GM12878 (cell line): ENCODE results near the gene CLDN9. TPM values are rescaled to one million over a fixed set of nuclear protein-coding genes. Genes with fewer than 3 reads are reported as not detected.

Experiments
- ATAC-seq: fragments of 200-7000 bp; cut with Tn5 transposase; 3 replicates; pipeline ENCODE4 v1.9.1; 2020; ENCODE audit warnings: mild to moderate bottlenecking, moderate library complexity
- BruUV-seq: library from RNA; stranded (reverse); fragments of 400-500 nt; replicated peaks from 2 replicates; lab custom pipeline; 2021; lab: Mats Ljungman, UMichigan
- CTCF ChIA-PET: fragments of 300-600 bp; sonication (Branson Sonifier 250); formaldehyde crosslinking; extraction: SDS; loops from one replicate; lab custom pipeline; 2021; ENCODE audit warnings: inconsistent platforms; lab: Yijun Ruan, JAX
- POLR2A ChIA-PET: fragments of 350-600 bp; formaldehyde crosslinking; extraction: SDS; loops from one replicate; lab custom pipeline; 2021; ENCODE audit warnings: inconsistent platforms; lab: Charles Lee
- RAD21 ChIA-PET: fragments of 300-600 bp; sonication (Branson Sonifier 250); formaldehyde crosslinking; loops from one replicate; lab custom pipeline; 2023; ENCODE audit warnings: antibody characterized with exemption; ENCODE audit not compliant: unreplicated experiment; lab: Charles Lee
- SMC1A ChIA-PET: fragments of 300-600 bp; sonication (Branson Sonifier 250); formaldehyde crosslinking; loops from one replicate; lab custom pipeline; 2023; ENCODE audit not compliant: unreplicated experiment, uncharacterized antibody; lab: Charles Lee
- DNase-seq: peaks from one replicate; pipeline ENCODE4 v3.0.0-alpha.2; 2011; ENCODE audit warnings: low read depth, low spot score
- FAIRE-seq: peaks from 3 replicates; lab custom pipeline; 2011; peaks lifted over from hg19 to GRCh38; lab: Jason Lieb, UNC
- H2AFZ ChIP-seq: 2 replicates; pipeline ENCODE4 v1.6.0; 2011; ENCODE audit warnings: low read depth, low read length, control low read depth; ENCODE audit not compliant: control insufficient read depth
- H3K27ac ChIP-seq: 2 replicates; pipeline ENCODE4 v1.5.1; 2011; ENCODE audit warnings: control low read depth; ENCODE audit not compliant: control insufficient read depth, insufficient read depth
- H3K27me3 ChIP-seq, 2 experiments: replicated peaks in 1 of 2; 2 replicates each; pipeline versions ENCODE4 v1.6.0 to v1.6.1; 2011; ENCODE audit warnings: low read length in 1 of 2; ENCODE audit not compliant: control insufficient read depth in 2 of 2, insufficient read depth in 2 of 2
- H3K36me3 ChIP-seq, 2 experiments: 2 replicates each; pipeline ENCODE4 v1.5.1; 2011; ENCODE audit warnings: low read length in 1 of 2; ENCODE audit not compliant: control insufficient read depth in 2 of 2, insufficient read depth in 2 of 2
- H3K4me1 ChIP-seq: 2 replicates; pipeline ENCODE4 v1.6.1; 2011; ENCODE audit warnings: mild to moderate bottlenecking, low read length, moderate library complexity, mixed read lengths; ENCODE audit not compliant: control insufficient read depth, insufficient read depth
- H3K4me2 ChIP-seq: 2 replicates; pipeline ENCODE4 v1.6.0; 2011; ENCODE audit warnings: control low read depth; ENCODE audit not compliant: control insufficient read depth, insufficient read depth
- H3K4me3 ChIP-seq: fragments of 200-600 bp; sonication (generic); 2 replicates; pipeline ENCODE4 v1.5.1; 2016
- H3K79me2 ChIP-seq: 2 replicates; pipeline ENCODE4 v1.6.0; 2011; ENCODE audit warnings: low read length; ENCODE audit not compliant: control insufficient read depth, insufficient read depth
- H3K9ac ChIP-seq: 2 replicates; pipeline ENCODE4 v1.8.0; 2011; ENCODE audit warnings: low read length, control low read depth, mixed read lengths; ENCODE audit not compliant: control insufficient read depth, insufficient read depth
- H3K9me3 ChIP-seq: replicated peaks from 3 replicates; pipeline ENCODE4 v1.5.1; 2011; ENCODE audit warnings: mild to moderate bottlenecking, low read length; ENCODE audit not compliant: control insufficient read depth, insufficient read depth
- H4K20me1 ChIP-seq: 2 replicates; pipeline ENCODE4 v1.6.0; 2011; ENCODE audit not compliant: control insufficient read depth, insufficient read depth
- BHLHE40 ChIP-seq, 2 experiments: fragments of 450-650 bp in 1 of 2; IDR thresholded peaks; 2 replicates each; pipeline ENCODE4 v1.6.1; 2011 to 2017; ENCODE audit warnings: low read depth in 2 of 2, borderline replicate concordance in 1 of 2, improper control_type of control experiment in 1 of 2, low read length in 1 of 2, mild to moderate bottlenecking in 1 of 2
- ESRRA ChIP-seq: IDR thresholded peaks from 2 replicates; pipeline ENCODE4 v1.6.1; 2012; ENCODE audit warnings: mild to moderate bottlenecking, low read length, improper control_type of control experiment
- SUZ12 ChIP-seq: fragments of 200-600 bp; sonication (generic); IDR thresholded peaks from one replicate; pipeline ENCODE4 v1.6.1; 2018; ENCODE audit warnings: antibody characterized with exemption, mild to moderate bottlenecking; ENCODE audit not compliant: unreplicated experiment
- ZZZ3 ChIP-seq: IDR thresholded peaks from 2 replicates; pipeline ENCODE4 v1.6.1; 2011; ENCODE audit warnings: low read depth; ENCODE audit not compliant: control insufficient read depth, insufficient read length
- WGBS: methylation state at CpG from one replicate; pipeline ENCODE4 v1.1.6; 2016; ENCODE audit warnings: low lambda C conversion rate; ENCODE audit not compliant: insufficient replicate concordance, insufficient coverage; ENCODE audit errors: missing lambda C conversion rate; 5-methylcytosine and 5-hydroxymethylcytosine counted together
- in situ Hi-C: fragments of 300-500 bp; cut with MboI; formaldehyde crosslinking; loops from 9 replicates; pipeline ENCODE4 v1.14.3; 2018; ENCODE audit warnings: mixed read lengths
- intact Hi-C: fragments of 100-400 bp; cut with micrococcal nuclease; formaldehyde crosslinking; loops from one replicate; pipeline ENCODE4 v1.14.2; 2022; ENCODE audit not compliant: unreplicated experiment
- polyA plus RNA-seq, 11 experiments: library from polyadenylated mRNA; depleted of rRNA in 4 of 11; unstranded in 6 of 11; stranded (reverse) in 5 of 11; fragments of >200 nt; fragmentation: Nextera tagmentation in 4 of 11; fragmentation: Illumina TruSeq in 1 of 11; extraction: Ambion mirVana in 4 of 11; extraction: Trizol in 1 of 11; gene quantifications; 1 replicate in 1 of 11; 2 replicates in 10 of 11; pipeline versions ENCODE4 v1.2.1 to v1.2.3, GENCODE V29; 2011 to 2016; ENCODE audit warnings: inconsistent platforms in 2 of 11, missing spikeins in 2 of 11, low read depth in 1 of 11
- total RNA-seq, 4 experiments: library from RNA; depleted of rRNA in 3 of 4; stranded (reverse); fragments of >200 nt in 3 of 4; fragmentation: Illumina TruSeq in 1 of 4; extraction: Trizol in 1 of 4; gene quantifications; 2 replicates each; pipeline versions ENCODE4 v1.2.1 to v1.2.3, GENCODE V29; 2013 to 2021

The CLDN9 gene
- total and polyA plus RNA-seq, 10 of the 15 experiments (the other 5 are each of a cell fraction or from before 2014, with no cell fraction given): not detected

GRCh38 chr16:3045758-3046640 lies 33.3 kb downstream of the CLDN9 start, which contains the start of gene MMP25 (continued):
- TF ChIP-seq ESRRA (no peak), BHLHE40 (IDR thresholded peaks at IDR 0.05; ENCODE audit: borderline replicate concordance in 1 of 2, low read depth in 2 of 2, low read length in 1 of 2) (0 out of 4 replicates have a peak, but pooled peaks of 1 of the 2 experiments have one; percentile 5)

GRCh38 chr16:3046641-3047386 lies 34.1 kb downstream of the CLDN9 start:
- RAD21 ChIA-PET: interaction anchor here (0.7 kb wide), 1 partner anchor 212 kb away, joined by 3 read pairs; no protein-coding TSS in a partner anchor
- CTCF ChIA-PET: interaction anchor here (3.7 to 5.6 kb wide), 3 partner anchors 12 to 18 kb away, joined by 18 to 28 read pairs (median 23); no protein-coding TSS in a partner anchor
- Histone ChIP-seq H3K27me3 (no peaks in the 10 kb centered on the region; a peak in 2 of 4 replicates), H4K20me1 (no peaks in the 10 kb centered on the region), H3K4me1 (peaks cover 2% of the 10 kb centered on the region; the same call in 1 of the 2 replicates), H3K4me2 (peak overlapping the region; percentile 96), H3K79me2 (no peaks in the 10 kb centered on the region), H3K9me3 (no peaks in the 10 kb centered on the region), H3K4me3 (no peak overlapping the region; the same call in 1 of the 2 replicates), H2AFZ (no peak overlapping the region), H3K36me3 (no peaks in the 10 kb centered on the region), H3K27ac (no peak overlapping the region), H3K9ac (no peak overlapping the region)
- POLR2A ChIA-PET: no interaction called here
- DNase-seq: no peak
- intact Hi-C loops (no loop called here), in situ Hi-C loops (no loop called here)
- 2% methylated on average over 41 of the region's 54 CpGs for WGBS
- FAIRE-seq: no peak
- ATAC-seq: no peak; the same call in 2 of the 3 replicates
- no TSS peak for BruUV-seq
- peak; percentile 98 for TF ChIP-seq SUZ12
- TF ChIP-seq ZZZ3: no peak
- SMC1A ChIA-PET: no interaction called here
